OCI-LY3 (cell line): ENCODE measurements around the gene CSDE1.

Experiments used
- EZH2phosphoT487 ChIP-seq: fragments of 200-600 bp; shearing (Covaris generic); IDR thresholded peaks from 2 replicates; pipeline ENCODE4 v1.6.1; 2018; ENCODE audit warnings: antibody characterized with exemption, mixed run types, low read depth
- TF ChIP-seq, protein P1 (sequence below): fragments of 200-600, 300-600 bp; sonication (generic); IDR thresholded peaks from 2 replicates; pipeline ENCODE4 v1.5.1; 2014; ENCODE audit warnings: antibody characterized with exemption, low read length, low read depth

DNA sequence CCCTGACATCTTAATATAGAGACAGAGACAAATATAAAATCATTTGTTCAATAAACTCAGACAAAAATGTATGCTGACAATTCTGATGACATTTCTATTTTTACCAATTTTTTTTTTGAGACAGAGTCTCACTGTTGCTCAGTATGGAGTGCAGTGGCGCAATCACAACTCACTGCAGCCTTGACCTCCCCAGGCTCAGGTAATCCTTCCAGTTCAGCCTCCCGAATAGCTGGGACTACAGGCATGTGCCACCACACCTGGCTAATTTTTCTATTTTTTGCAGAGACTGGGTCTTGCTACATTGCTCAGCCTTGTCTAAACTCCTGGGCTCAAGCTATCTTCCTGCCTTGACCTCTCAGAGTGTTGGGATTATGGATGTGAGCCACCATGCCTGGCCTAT lies 36.3 kb upstream of the CSDE1 start:
- TF ChIP-seq, protein P1, sequence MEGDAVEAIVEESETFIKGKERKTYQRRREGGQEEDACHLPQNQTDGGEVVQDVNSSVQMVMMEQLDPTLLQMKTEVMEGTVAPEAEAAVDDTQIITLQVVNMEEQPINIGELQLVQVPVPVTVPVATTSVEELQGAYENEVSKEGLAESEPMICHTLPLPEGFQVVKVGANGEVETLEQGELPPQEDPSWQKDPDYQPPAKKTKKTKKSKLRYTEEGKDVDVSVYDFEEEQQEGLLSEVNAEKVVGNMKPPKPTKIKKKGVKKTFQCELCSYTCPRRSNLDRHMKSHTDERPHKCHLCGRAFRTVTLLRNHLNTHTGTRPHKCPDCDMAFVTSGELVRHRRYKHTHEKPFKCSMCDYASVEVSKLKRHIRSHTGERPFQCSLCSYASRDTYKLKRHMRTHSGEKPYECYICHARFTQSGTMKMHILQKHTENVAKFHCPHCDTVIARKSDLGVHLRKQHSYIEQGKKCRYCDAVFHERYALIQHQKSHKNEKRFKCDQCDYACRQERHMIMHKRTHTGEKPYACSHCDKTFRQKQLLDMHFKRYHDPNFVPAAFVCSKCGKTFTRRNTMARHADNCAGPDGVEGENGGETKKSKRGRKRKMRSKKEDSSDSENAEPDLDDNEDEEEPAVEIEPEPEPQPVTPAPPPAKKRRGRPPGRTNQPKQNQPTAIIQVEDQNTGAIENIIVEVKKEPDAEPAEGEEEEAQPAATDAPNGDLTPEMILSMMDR = no peak
- TF ChIP-seq EZH2phosphoT487 = no peak
